ENCODE data around the gene AMY2B.

The AMY2B gene

GRCh38 chr1:103527331-103527730, 44.1 kb upstream of the AMY2B start:
- H3K27me3 ChIP-seq (ENCODE audit: low read depth, low read length): no peaks in the 10 kb centered on the region
- peaks cover 33% of the 10 kb centered on the region for H3K36me3 ChIP-seq (replicated peaks; ENCODE audit: low read depth, low read length)
- H3K27ac ChIP-seq (ENCODE audit: low read length): peak overlapping the region; percentile 96
- peaks cover 14% of the 10 kb centered on the region; the same call in 1 of the 2 replicates for H3K4me1 ChIP-seq (ENCODE audit: low read length)
- peak overlapping the region; percentile 92 for H3K4me2 ChIP-seq (ENCODE audit: low read length)
- H2AFZ ChIP-seq (ENCODE audit: low read depth, low read length): no peak overlapping the region
- H4K20me1 ChIP-seq (ENCODE audit: insufficient read depth, low read length): peaks cover 26% of the 10 kb centered on the region
- no peaks in the 10 kb centered on the region for H3K9me3 ChIP-seq (ENCODE audit: insufficient read depth, low read length)
- H3K79me2 ChIP-seq (ENCODE audit: low read length): peaks cover 64% of the 10 kb centered on the region
- TF ChIP-seq EZH2phosphoT487 (IDR thresholded peaks at IDR 0.05; ENCODE audit: low read depth) (no peak), CTCF (IDR thresholded peaks at IDR 0.05; ENCODE audit: low read depth, low read length) (no peak)
- peak overlapping the region; percentile 87 for H3K4me3 ChIP-seq (ENCODE audit: low read length)
- peak overlapping the region; percentile 92 for H3K9ac ChIP-seq (ENCODE audit: low read length)

GRCh38 chr1:103529746-103530145, 41.6 kb upstream of the AMY2B start:
- no peak overlapping the region for H3K27ac ChIP-seq (ENCODE audit: low read length)
- TF ChIP-seq CTCF (IDR thresholded peaks at IDR 0.05; ENCODE audit: low read depth, low read length) (no peak), EZH2phosphoT487 (IDR thresholded peaks at IDR 0.05; ENCODE audit: low read depth) (no peak)
- H2AFZ ChIP-seq (ENCODE audit: low read depth, low read length): no peak overlapping the region
- peaks cover 41% of the 10 kb centered on the region for H4K20me1 ChIP-seq (ENCODE audit: insufficient read depth, low read length)
- no peak overlapping the region for H3K9ac ChIP-seq (ENCODE audit: low read length)
- H3K4me2 ChIP-seq (ENCODE audit: low read length): no peak overlapping the region
- H3K4me1 ChIP-seq (ENCODE audit: low read length): peaks cover 14% of the 10 kb centered on the region; the same call in 1 of the 2 replicates
- H3K4me3 ChIP-seq (ENCODE audit: low read length): no peak overlapping the region
- peaks cover 44% of the 10 kb centered on the region for H3K36me3 ChIP-seq (replicated peaks; ENCODE audit: low read depth, low read length)
- H3K27me3 ChIP-seq (ENCODE audit: low read depth, low read length): no peaks in the 10 kb centered on the region
- H3K9me3 ChIP-seq (ENCODE audit: insufficient read depth, low read length): no peaks in the 10 kb centered on the region
- peaks cover 84% of the 10 kb centered on the region for H3K79me2 ChIP-seq (ENCODE audit: low read length)

- Histone ChIP-seq H3K4me1 (ENCODE audit: low read length) (no peaks in the 10 kb centered on the region), H3K27ac (ENCODE audit: low read length) (no peak overlapping the region), H3K9ac (ENCODE audit: low read length) (no peak overlapping the region), H3K79me2 (ENCODE audit: low read length) (peaks cover 11% of the 10 kb centered on the region), H3K27me3 (ENCODE audit: low read depth, low read length) (no peaks in the 10 kb centered on the region), H2AFZ (ENCODE audit: low read depth, low read length) (no peak overlapping the region), H3K4me2 (ENCODE audit: low read length) (no peak overlapping the region), H3K4me3 (ENCODE audit: low read length) (no peak overlapping the region), H4K20me1 (ENCODE audit: insufficient read depth, low read length) (peaks cover 6% of the 10 kb centered on the region), H3K9me3 (ENCODE audit: insufficient read depth, low read length) (no peaks in the 10 kb centered on the region), H3K36me3 (replicated peaks; ENCODE audit: low read depth, low read length) (peaks cover 45% of the 10 kb centered on the region)
- TF ChIP-seq EZH2phosphoT487 (IDR thresholded peaks at IDR 0.05; ENCODE audit: low read depth) (no peak), CTCF (IDR thresholded peaks at IDR 0.05; ENCODE audit: low read depth, low read length) (no peak)
Measured at GRCh38 chr1:103538226-103538625, 33.2 kb upstream of the AMY2B start.

GRCh38 chr1:103541431-103541830, 30.0 kb upstream of the AMY2B start:
- TF ChIP-seq EZH2phosphoT487 (IDR thresholded peaks at IDR 0.05; ENCODE audit: low read depth) (no peak), CTCF (IDR thresholded peaks at IDR 0.05; ENCODE audit: low read depth, low read length) (no peak)
- Histone ChIP-seq H3K27me3 (ENCODE audit: low read depth, low read length) (no peaks in the 10 kb centered on the region), H2AFZ (ENCODE audit: low read depth, low read length) (no peak overlapping the region), H3K4me2 (ENCODE audit: low read length) (no peak overlapping the region), H3K36me3 (replicated peaks; ENCODE audit: low read depth, low read length) (peaks cover 44% of the 10 kb centered on the region), H3K9me3 (ENCODE audit: insufficient read depth, low read length) (no peaks in the 10 kb centered on the region), H3K79me2 (ENCODE audit: low read length) (no peaks in the 10 kb centered on the region), H3K27ac (ENCODE audit: low read length) (no peak overlapping the region), H3K4me3 (ENCODE audit: low read length) (no peak overlapping the region), H3K9ac (ENCODE audit: low read length) (no peak overlapping the region), H4K20me1 (ENCODE audit: insufficient read depth, low read length) (no peaks in the 10 kb centered on the region), H3K4me1 (ENCODE audit: low read length) (no peaks in the 10 kb centered on the region)

All from OCI-LY3 (cell line).